K562 (cell line): ENCODE results near the gene ST3GAL3. TPM values are rescaled to one million over a fixed set of nuclear protein-coding genes. Genes with fewer than 3 reads are reported as not detected.

Source experiments
- ATAC-seq: fragments of 200-7000 bp; cut with Tn5 transposase; 3 replicates; pipeline ENCODE4 v1.9.1; 2020; ENCODE audit warnings: moderate library complexity
- BruUV-seq: library from RNA; stranded (reverse); fragments of 400-500 nt; replicated peaks from 2 replicates; lab custom pipeline; 2021; lab: Mats Ljungman, UMichigan
- CTCF ChIA-PET: fragments of 300-600 bp; formaldehyde crosslinking; extraction: SDS; loops from one replicate; lab custom pipeline; 2021; ENCODE audit warnings: low intra/inter-chr PET ratio; lab: Yijun Ruan, JAX
- POLR2A ChIA-PET: fragments of 300-600, 350-650 bp; sonication (Branson Sonifier 250); formaldehyde crosslinking; extraction: SDS; loops from one replicate; lab custom pipeline; 2021; ENCODE audit warnings: antibody characterized with exemption, inconsistent platforms; lab: Yijun Ruan, JAX
- DNase-seq, 4 experiments: peaks; one replicate each; pipeline versions ENCODE4 v3.0.0 to v3.0.0-alpha.2; 2011 to 2018; ENCODE audit warnings: low spot score in 3 of 4, mixed read lengths in 3 of 4; ENCODE audit errors: extremely low read depth in 1 of 4
- FAIRE-seq: peaks from 2 replicates; lab custom pipeline; 2011; peaks lifted over from hg19 to GRCh38; lab: Jason Lieb, UNC
- H2AFZ ChIP-seq: 2 replicates; pipeline ENCODE4 v1.6.0; 2011; ENCODE audit warnings: low read depth, low read length, control low read depth, inconsistent platforms
- H3K27ac ChIP-seq: fragments of 200-600 bp; 3 replicates; pipeline ENCODE4 v1.8.0; 2011; ENCODE audit warnings: low read depth, mild to moderate bottlenecking, control low read depth, inconsistent platforms, low read length, moderate library complexity, mixed read lengths; ENCODE audit errors: extremely low read depth
- H3K27me3 ChIP-seq, 2 experiments: fragments of 300-600 bp in 1 of 2; 2 replicates in 1 of 2; 3 replicates in 1 of 2; pipeline versions ENCODE4 v1.6.0 to v1.8.0; 2011; ENCODE audit warnings: inconsistent platforms in 2 of 2, low read length in 2 of 2, mild to moderate bottlenecking in 1 of 2, mixed read lengths in 1 of 2, moderate library complexity in 1 of 2; ENCODE audit not compliant: control insufficient read depth in 2 of 2, insufficient read depth in 2 of 2
- H3K36me3 ChIP-seq: fragments of 300-600 bp; 3 replicates; pipeline ENCODE4 v1.8.0; 2011; ENCODE audit warnings: mild to moderate bottlenecking, low read length, inconsistent platforms; ENCODE audit not compliant: control insufficient read depth, insufficient read depth
- H3K4me1 ChIP-seq, 2 experiments: fragments of 200-600 bp in 1 of 2; replicated peaks in 1 of 2; 2 replicates in 1 of 2; 3 replicates in 1 of 2; pipeline versions ENCODE4 v1.5.1 to v1.8.0; 2011; ENCODE audit warnings: inconsistent platforms in 2 of 2, low read length in 2 of 2, mild to moderate bottlenecking in 1 of 2, mixed read lengths in 1 of 2, moderate library complexity in 1 of 2; ENCODE audit not compliant: control insufficient read depth in 2 of 2, insufficient read depth in 2 of 2
- H3K4me2 ChIP-seq: 2 replicates; pipeline ENCODE4 v1.6.1; 2011; ENCODE audit warnings: low read length, control low read depth, inconsistent platforms, mixed read lengths; ENCODE audit not compliant: insufficient read depth
- H3K4me3 ChIP-seq: fragments of 200-600 bp; sonication (generic), shearing (Covaris generic); 2 replicates; pipeline ENCODE4 v1.5.1; 2016; ENCODE audit warnings: control low read depth, inconsistent platforms
- H3K79me2 ChIP-seq: fragments of 200-600 bp; 3 replicates; pipeline ENCODE4 v1.8.0; 2011; ENCODE audit warnings: low read length, inconsistent platforms; ENCODE audit not compliant: control insufficient read depth, insufficient read depth
- H3K9ac ChIP-seq, 2 experiments: 2 replicates each; pipeline versions ENCODE4 v1.6.0 to v1.6.1; 2011; ENCODE audit warnings: low read depth in 2 of 2, low read length in 2 of 2, control low read depth in 1 of 2, inconsistent platforms in 1 of 2, mild to moderate bottlenecking in 1 of 2, mixed read lengths in 1 of 2; ENCODE audit not compliant: insufficient read depth in 1 of 2
- H3K9me1 ChIP-seq: one replicate; pipeline ENCODE4 v1.6.0; 2011; ENCODE audit warnings: inconsistent platforms, mild to moderate bottlenecking, low read length, moderate library complexity; ENCODE audit not compliant: control insufficient read depth, insufficient read depth
- H3K9me3 ChIP-seq: replicated peaks from 2 replicates; pipeline ENCODE4 v1.5.1; 2011; ENCODE audit warnings: low read depth, low read length, inconsistent platforms; ENCODE audit not compliant: control insufficient read depth, insufficient read depth
- H4K20me1 ChIP-seq: replicated peaks from 2 replicates; pipeline ENCODE4 v1.6.1; 2011; ENCODE audit warnings: low read length, inconsistent platforms, mixed read lengths; ENCODE audit not compliant: control insufficient read depth, insufficient read depth
- COPS2 ChIP-seq: fragments of 450-650 bp; conservative IDR thresholded peaks from 2 replicates; pipeline ENCODE4 v1.6.1; 2016; ENCODE audit warnings: mild to moderate bottlenecking, moderate library complexity
- EHMT2 ChIP-seq: fragments of 450-650 bp; IDR thresholded peaks from 2 replicates; pipeline ENCODE4 v1.6.1; 2018; ENCODE audit warnings: antibody characterized with exemption
- MEF2D ChIP-seq: conservative IDR thresholded peaks from 2 replicates; pipeline ENCODE4 v1.6.1; 2016; ENCODE audit warnings: low read depth, missing genetic modification characterization, missing compliant biosample characterization
- RBM39 ChIP-seq: fragments of 200-400 bp; formaldehyde crosslinking; optimal IDR thresholded peaks from 2 replicates; pipeline ENCODE3; 2018; ENCODE audit warnings: low read depth, low read length
- SMARCB1 ChIP-seq: IDR thresholded peaks from 2 replicates; pipeline ENCODE4 v1.6.1; 2011; ENCODE audit warnings: improper control_type of control experiment, low read depth; ENCODE audit not compliant: insufficient read length
- TBL1XR1 ChIP-seq, 2 experiments: IDR thresholded peaks; 2 replicates each; pipeline ENCODE4 v1.6.1; 2012; ENCODE audit warnings: improper control_type of control experiment in 2 of 2, low read length in 2 of 2, mild to moderate bottlenecking in 1 of 2
- THAP12 ChIP-seq: fragments of 250-450 bp; sonication (Bioruptor Pico); IDR thresholded peaks from 2 replicates; pipeline ENCODE4 v1.9.0; 2021; ENCODE audit warnings: mild to moderate bottlenecking, inconsistent platforms
- ZNF707 ChIP-seq: fragments of 250-450 bp; sonication (Bioruptor Pico); conservative IDR thresholded peaks from 2 replicates; pipeline ENCODE4 v1.8.0; 2022; ENCODE audit warnings: inconsistent platforms, mild to moderate bottlenecking, moderate library complexity
- WGBS: fragments of 100-300 bp; shearing (Covaris generic); methylation state at CpG from one replicate; pipeline ENCODE4 v1.1.6; 2016; ENCODE audit warnings: low coverage, mixed read lengths; ENCODE audit not compliant: insufficient coverage; ENCODE audit errors: missing lambda C conversion rate; 5-methylcytosine and 5-hydroxymethylcytosine counted together
- in situ Hi-C: fragments of 300-500 bp; cut with MboI; formaldehyde crosslinking; loops from 4 replicates; pipeline ENCODE4 v1.15.0; 2018; ENCODE audit warnings: inconsistent platforms, mixed read lengths
- intact Hi-C: fragments of 100-400 bp; cut with micrococcal nuclease; formaldehyde crosslinking; loops from 2 replicates; pipeline ENCODE4 v1.14.2; 2022
- polyA plus RNA-seq, 8 experiments: library from polyadenylated mRNA; depleted of rRNA in 4 of 8; stranded (reverse) in 5 of 8; unstranded in 3 of 8; fragments of >200 nt; fragmentation: Nextera tagmentation in 2 of 8; fragmentation: Illumina TruSeq in 1 of 8; extraction: Ambion mirVana in 2 of 8; extraction: Trizol in 1 of 8; gene quantifications; 2 replicates each; pipeline versions ENCODE4 v1.2.1 to v1.2.3, GENCODE V29; 2011 to 2014; ENCODE audit warnings: inconsistent platforms in 1 of 8, missing spikeins in 1 of 8
- total RNA-seq, 7 experiments: library from RNA; depleted of rRNA in 6 of 7; stranded (reverse); fragments of >200 nt in 6 of 7; fragmentation: Illumina TruSeq in 2 of 7; extraction: Trizol in 2 of 7; gene quantifications; 2 replicates each; pipeline versions ENCODE4 v1.2.1 to v1.2.3, GENCODE V29; 2011 to 2021; ENCODE audit warnings: low replicate concordance in 1 of 7
- TF ChIP-seq, protein P1 (sequence below): fragments of 250-450 bp; sonication (Bioruptor Pico); IDR thresholded peaks from 2 replicates; pipeline ENCODE4 v1.8.0; 2022; ENCODE audit warnings: moderate library complexity, mild to moderate bottlenecking, inconsistent platforms

The ST3GAL3 gene
- total and polyA plus RNA-seq, 9 of the 15 experiments (the other 6 are each of a cell fraction or from before 2014, with no cell fraction given), result 1.2 to 18.9 (median 11.0) TPM

GRCh38 chr1:43841321-43842174 is 134.2 kb downstream of the ST3GAL3 start (continued):
- TF ChIP-seq THAP12 (CRISPR knock-in tag) (no peak), COPS2 (no peak), RBM39 (no peak), SMARCB1 (no peak), EHMT2 (no peak)
- TF ChIP-seq, all 486 proteins: peak for 0

GRCh38 chr1:43842175-43842498 is 134.8 kb downstream of the ST3GAL3 start:
- no peak overlapping the region for H3K4me3 ChIP-seq
- no peak for ATAC-seq
- CTCF ChIA-PET, result no interaction called here

More at GRCh38 chr1:43842175-43842498, 134.8 kb downstream of the ST3GAL3 start:
- DNase-seq (no peak), FAIRE-seq (no peak)
- H3K4me2 ChIP-seq, result no peak overlapping the region
- no peak overlapping the region for H2AFZ ChIP-seq
- no TSS peak for BruUV-seq
- in situ Hi-C loops, result no loop called here
- H3K4me1 ChIP-seq, result peaks cover 0 to 2% of the 10 kb centered on the region in 2 experiments; a peak in 1 of 5 replicates
- H3K36me3 ChIP-seq, result peaks cover 19% of the 10 kb centered on the region; the same call in 2 of the 3 replicates
- 87% methylated on average over 2 of the region's 2 CpGs for WGBS
- no peak overlapping the region for H3K9ac ChIP-seq
- intact Hi-C loops, result no loop called here
- no peaks in the 10 kb centered on the region for H3K9me1 ChIP-seq
- POLR2A ChIA-PET, result interaction anchor here (0.7 to 1.4 kb wide), 4 partner anchors 12 to 615 kb away, joined by 3 to 5 read pairs (median 3); no protein-coding TSS in a partner anchor
- H4K20me1 ChIP-seq, result no peaks in the 10 kb centered on the region
- no peaks in the 10 kb centered on the region for H3K27me3 ChIP-seq
- H3K9me3 ChIP-seq, result 0 out of 2 replicates have a peak, but pooled peaks cover 3% of the 10 kb centered on the region
- H3K27ac ChIP-seq, result no peak overlapping the region
- H3K79me2 ChIP-seq, result no peaks in the 10 kb centered on the region
- TF ChIP-seq TBL1XR1 (IDR thresholded peaks at IDR 0.05; ENCODE audit: low read length in 2 of 2) (no peak), MEF2D (tag) (no peak), ZNF707 (CRISPR knock-in tag) (peak; percentile 93)
- TF ChIP-seq, protein P1, sequence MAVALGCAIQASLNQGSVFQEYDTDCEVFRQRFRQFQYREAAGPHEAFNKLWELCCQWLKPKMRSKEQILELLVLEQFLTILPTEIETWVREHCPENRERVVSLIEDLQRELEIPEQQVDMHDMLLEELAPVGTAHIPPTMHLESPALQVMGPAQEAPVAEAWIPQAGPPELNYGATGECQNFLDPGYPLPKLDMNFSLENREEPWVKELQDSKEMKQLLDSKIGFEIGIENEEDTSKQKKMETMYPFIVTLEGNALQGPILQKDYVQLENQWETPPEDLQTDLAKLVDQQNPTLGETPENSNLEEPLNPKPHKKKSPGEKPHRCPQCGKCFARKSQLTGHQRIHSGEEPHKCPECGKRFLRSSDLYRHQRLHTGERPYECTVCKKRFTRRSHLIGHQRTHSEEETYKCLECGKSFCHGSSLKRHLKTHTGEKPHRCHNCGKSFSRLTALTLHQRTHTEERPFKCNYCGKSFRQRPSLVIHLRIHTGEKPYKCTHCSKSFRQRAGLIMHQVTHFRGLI (CRISPR knock-in tag), result no peak
